HEK293T (cell line): Measurements from ENCODE around the gene SALL3.

Experiments
- CTBP1 ChIP-seq: fragments of 450-650 bp; IDR thresholded peaks from 2 replicates; pipeline ENCODE4 v1.6.1; 2016; ENCODE audit warnings: borderline replicate concordance
- ELF4 ChIP-seq: fragments of 450-650 bp; IDR thresholded peaks from 2 replicates; pipeline ENCODE4 v1.6.1; 2017; ENCODE audit warnings: antibody characterized with exemption
- FOXM1 ChIP-seq: fragments of 450-650 bp; IDR thresholded peaks from 2 replicates; pipeline ENCODE4 v1.6.1; 2017; ENCODE audit warnings: mild to moderate bottlenecking, borderline replicate concordance
- SUZ12 ChIP-seq: fragments of 450-650 bp; IDR thresholded peaks from 2 replicates; pipeline ENCODE4 v1.6.1; 2016; ENCODE audit warnings: mild to moderate bottlenecking

- no peak for TF ChIP-seq SUZ12
- TF ChIP-seq CTBP1 = no peak
- no peak for TF ChIP-seq FOXM1
- no peak for TF ChIP-seq ELF4
These were observed 31.2 kb downstream of the SALL3 start for GRCh38 chr18:79010802-79011201.
